Astrocyte of the spinal cord (primary cell): ENCODE data around the gene CHMP5.

Source experiments
- DNase-seq: peaks from one replicate; pipeline ENCODE4 v3.0.0; 2011; ENCODE audit warnings: low read depth, low spot score
- H3K4me3 ChIP-seq: 2 replicates; pipeline ENCODE4 v1.5.1; 2011; ENCODE audit warnings: low read depth, mild to moderate bottlenecking, low read length, moderate library complexity
- CTCF ChIP-seq: IDR thresholded peaks from 2 replicates; pipeline ENCODE4 v1.5.1; 2012; ENCODE audit warnings: low read depth, mild to moderate bottlenecking, low read length, inconsistent platforms
- in situ Hi-C: cut with HindIII; loops from 2 replicates; pipeline ENCODE4 v1.10.0; 2017; ENCODE audit warnings: low sequenced_read_pairs

The CHMP5 gene

GRCh38 chr9:33272061-33272460 is 7.2 kb downstream of the CHMP5 start:
- H3K4me3 ChIP-seq, result no peak overlapping the region
- TF ChIP-seq CTCF, result no peak
- in situ Hi-C loops, result no loop called here
- peak; percentile 2 for DNase-seq

GRCh38 chr9:33273266-33273971 is 8.6 kb downstream of the CHMP5 start:
- in situ Hi-C loops, result no loop called here
- TF ChIP-seq CTCF, result no peak
- DNase-seq, result peak; percentile 19
- no peak overlapping the region for H3K4me3 ChIP-seq

- DNase-seq, result peak; percentile 26
- in situ Hi-C loops, result no loop called here
- H3K4me3 ChIP-seq, result no peak overlapping the region
- no peak for TF ChIP-seq CTCF
Observed at GRCh38 chr9:33273972-33274328, 9.1 kb downstream of the CHMP5 start.

GRCh38 chr9:33277484-33277883 is 12.6 kb downstream of the CHMP5 start:
- in situ Hi-C loops, result no loop called here
- TF ChIP-seq CTCF, result no peak
- no peak for DNase-seq
- no peak overlapping the region for H3K4me3 ChIP-seq

- H3K4me3 ChIP-seq, result no peak overlapping the region
- DNase-seq, result no peak
- no peak for TF ChIP-seq CTCF
- in situ Hi-C loops, result no loop called here
Observed at GRCh38 chr9:33285502-33285901, 20.7 kb downstream of the CHMP5 start.

- in situ Hi-C loops, result no loop called here
- H3K4me3 ChIP-seq, result no peak overlapping the region
- peak; percentile 74 for DNase-seq
- peak; percentile 78 for TF ChIP-seq CTCF
Observed at GRCh38 chr9:33287087-33287490, 22.2 kb downstream of the CHMP5 start.
